Lower leg skin (tissue), 4 donors: Measurements from ENCODE around the gene FBLIM1. TPM values are rescaled to one million over a fixed set of nuclear protein-coding genes. Genes with fewer than 3 reads are reported as not detected.

Experiments
- DNase-seq, 2 donors: peaks; one replicate each; pipeline ENCODE4 v3.0.0-alpha.2; 2019; ENCODE audit warnings: low spot score in 2 of 2
- H3K4me3 ChIP-seq: fragments of 200-600 bp; sonication (generic); 2 replicates; pipeline ENCODE4 v1.5.1; 2017; ENCODE audit warnings: mild to moderate bottlenecking, low read depth; ENCODE audit not compliant: poor library complexity, severe bottlenecking
- POLR2A ChIP-seq, 2 donors: fragments of 450-650 bp; IDR thresholded peaks; one replicate each; pipeline ENCODE4 v1.6.1; 2016 to 2017; ENCODE audit warnings: antibody characterized with exemption in 2 of 2, mild to moderate bottlenecking in 1 of 2, moderate library complexity in 1 of 2
- WGBS, 2 donors: methylation state at CpG; one replicate each; pipeline ENCODE4 v1.1.5; 2018; 5-methylcytosine and 5-hydroxymethylcytosine counted together
- intact Hi-C: fragments of 100-400 bp; cut with DNase I; formaldehyde crosslinking; loops from one replicate; pipeline ENCODE4 v1.15.0; 2023; ENCODE audit warnings: low total_unique reads
- total RNA-seq, 4 donors: library from RNA; depleted of rRNA; stranded (reverse); fragments of >200 nt; gene quantifications; one replicate each; pipeline ENCODE4 v1.1.0, GENCODE V29; 2016
- TF ChIP-seq, protein P1 (sequence below), 3 donors: fragments of 450-650 bp; IDR thresholded peaks; one replicate each; pipeline ENCODE4 v1.5.1; 2016; ENCODE audit warnings: antibody characterized with exemption in 3 of 3, mild to moderate bottlenecking in 3 of 3, moderate library complexity in 2 of 3

The FBLIM1 gene
- total RNA-seq, 4 donors from 2014 or later: 11.5 to 41.7 (median 17.7) TPM

DNA sequence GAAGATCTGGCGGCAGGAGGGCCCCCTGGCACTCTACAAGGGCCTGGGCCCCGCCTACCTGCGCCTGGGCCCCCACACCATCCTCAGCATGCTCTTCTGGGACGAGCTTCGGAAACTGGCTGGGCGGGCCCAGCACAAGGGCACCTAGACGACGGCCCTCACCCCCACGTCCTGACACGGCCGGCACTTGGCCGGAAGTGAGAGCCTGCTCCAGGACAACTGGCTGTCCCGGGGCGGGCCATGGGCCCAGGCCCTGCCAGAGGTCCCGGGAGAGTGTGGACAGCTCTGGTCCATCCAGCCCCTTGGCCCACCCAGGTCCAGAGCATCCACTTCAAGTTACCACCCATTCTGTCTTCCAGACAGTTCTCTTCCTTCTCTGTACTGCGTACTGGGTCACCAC is 19.3 kb upstream of the FBLIM1 start:
- intact Hi-C loops: no loop called here
- no peak for DNase-seq
- WGBS, 2 donors: 83 to 94% methylated on average over 15 of the region's 16 CpGs
- no peak overlapping the region for H3K4me3 ChIP-seq
- no peak for TF ChIP-seq POLR2A (IDR thresholded peaks at IDR 0.05)

DNA sequence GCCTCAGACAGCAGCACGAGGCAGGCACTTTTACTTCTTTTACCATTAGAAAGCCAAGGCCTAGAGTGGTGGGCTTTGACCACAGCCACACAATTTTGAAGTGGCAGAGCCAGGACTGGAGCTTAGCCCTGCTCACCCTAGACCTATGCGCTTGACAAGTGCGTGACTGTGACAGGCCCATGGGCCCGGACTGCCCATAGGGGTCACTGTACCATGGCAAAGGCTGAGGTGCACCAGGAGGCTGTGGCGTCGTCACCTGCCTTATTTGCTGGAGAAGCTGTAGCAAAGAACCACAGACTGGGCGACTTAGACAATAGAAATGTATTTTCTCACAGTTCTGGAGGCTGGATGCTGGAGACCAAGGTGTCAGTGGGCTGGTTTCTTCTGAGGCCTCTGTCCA is 18.9 kb upstream of the FBLIM1 start:
- no peak for DNase-seq
- H3K4me3 ChIP-seq: no peak overlapping the region
- WGBS, 2 donors: 86 to 89% methylated on average over 7 of the region's 7 CpGs
- intact Hi-C loops: no loop called here
- no peak for TF ChIP-seq POLR2A (IDR thresholded peaks at IDR 0.05)
- TF ChIP-seq, protein P1, sequence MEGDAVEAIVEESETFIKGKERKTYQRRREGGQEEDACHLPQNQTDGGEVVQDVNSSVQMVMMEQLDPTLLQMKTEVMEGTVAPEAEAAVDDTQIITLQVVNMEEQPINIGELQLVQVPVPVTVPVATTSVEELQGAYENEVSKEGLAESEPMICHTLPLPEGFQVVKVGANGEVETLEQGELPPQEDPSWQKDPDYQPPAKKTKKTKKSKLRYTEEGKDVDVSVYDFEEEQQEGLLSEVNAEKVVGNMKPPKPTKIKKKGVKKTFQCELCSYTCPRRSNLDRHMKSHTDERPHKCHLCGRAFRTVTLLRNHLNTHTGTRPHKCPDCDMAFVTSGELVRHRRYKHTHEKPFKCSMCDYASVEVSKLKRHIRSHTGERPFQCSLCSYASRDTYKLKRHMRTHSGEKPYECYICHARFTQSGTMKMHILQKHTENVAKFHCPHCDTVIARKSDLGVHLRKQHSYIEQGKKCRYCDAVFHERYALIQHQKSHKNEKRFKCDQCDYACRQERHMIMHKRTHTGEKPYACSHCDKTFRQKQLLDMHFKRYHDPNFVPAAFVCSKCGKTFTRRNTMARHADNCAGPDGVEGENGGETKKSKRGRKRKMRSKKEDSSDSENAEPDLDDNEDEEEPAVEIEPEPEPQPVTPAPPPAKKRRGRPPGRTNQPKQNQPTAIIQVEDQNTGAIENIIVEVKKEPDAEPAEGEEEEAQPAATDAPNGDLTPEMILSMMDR (IDR thresholded peaks at IDR 0.05): no peak

DNA sequence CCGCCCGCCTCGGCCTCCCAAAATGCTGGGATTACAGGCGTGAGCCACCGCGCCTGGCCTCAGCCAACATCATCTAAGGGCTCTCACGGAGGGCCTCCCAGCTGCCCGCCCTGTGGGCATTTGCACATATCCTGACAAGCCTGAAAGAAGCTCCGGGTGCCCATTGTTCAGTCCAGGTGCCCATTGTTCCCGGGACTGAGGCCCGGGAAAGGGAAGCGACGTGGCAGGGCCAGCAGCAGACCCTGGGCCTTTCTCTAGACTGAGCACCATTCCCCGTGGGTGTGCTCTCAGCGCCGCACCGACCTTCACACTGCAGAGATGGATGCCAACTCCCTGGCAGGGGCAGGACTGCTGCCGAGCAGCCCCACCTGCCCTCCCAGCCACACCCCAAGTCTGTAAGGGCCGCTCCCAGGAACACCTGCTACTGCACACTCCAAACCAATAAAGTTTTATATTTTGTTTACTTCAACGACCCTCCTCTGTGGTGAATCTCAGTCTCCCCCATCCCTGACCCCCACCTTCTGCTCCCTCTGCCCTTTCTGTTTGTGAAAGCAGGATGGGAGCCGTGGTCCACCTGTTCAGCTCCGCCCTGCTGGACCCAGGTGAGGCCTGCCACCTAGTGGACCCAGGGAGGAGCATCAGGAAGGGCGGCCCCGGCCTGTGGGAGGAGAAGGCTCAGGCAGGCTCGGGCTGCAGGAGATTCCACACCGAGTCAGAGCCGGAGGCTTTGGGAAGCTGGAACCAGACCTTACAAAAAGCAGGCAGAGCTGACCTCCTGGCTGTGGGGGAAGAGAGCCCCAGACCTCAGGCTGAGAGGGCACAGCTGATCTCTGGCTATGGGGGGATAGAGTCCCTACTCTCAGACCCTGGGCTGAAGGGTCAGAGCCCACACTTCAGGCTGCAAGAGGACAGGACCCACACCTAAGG is 17.4 kb upstream of the FBLIM1 start:
- intact Hi-C loops: no loop called here
- no peak overlapping the region for H3K4me3 ChIP-seq
- DNase-seq: peak; percentile 70 to 94
- TF ChIP-seq POLR2A (IDR thresholded peaks at IDR 0.05): no peak
- TF ChIP-seq, protein P1 (IDR thresholded peaks at IDR 0.05): no peak
- 46 to 49% methylated on average over 26 to 27 of the region's 27 CpGs for WGBS, 2 donors

DNA sequence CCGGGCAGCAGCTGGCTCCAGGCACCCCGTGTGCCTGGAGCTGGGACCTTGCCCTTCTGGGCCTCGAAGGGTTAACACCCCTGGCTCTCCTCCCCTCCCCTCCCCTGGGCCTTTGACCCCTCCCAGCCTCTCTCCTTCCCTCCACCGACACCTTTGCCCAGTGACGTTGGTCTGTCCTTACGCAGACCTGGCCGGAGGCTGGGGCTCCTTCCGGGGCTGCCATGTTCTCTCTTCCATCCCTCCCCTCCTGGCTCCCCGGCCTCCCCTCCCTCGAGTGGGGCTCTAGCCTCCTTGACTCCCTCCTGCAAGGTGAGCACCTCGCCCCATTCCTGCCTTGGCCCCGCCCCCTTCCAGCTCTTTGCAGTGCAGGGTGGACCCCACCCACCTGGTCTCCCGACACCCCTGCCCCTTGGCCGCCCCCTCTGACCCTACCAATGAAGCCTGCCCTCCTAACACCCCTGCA is 16.2 kb upstream of the FBLIM1 start, which contains the start of gene TMEM82:
TSS of gene TMEM82 (plus strand) at position 161 of the 463 bp plus-strand sequence. CDS start at position 222, 61 bp downstream.
- 34 to 41% methylated on average over 14 of the region's 14 CpGs for WGBS, 2 donors
- intact Hi-C loops: no loop called here
- DNase-seq: no peak
- no peak for TF ChIP-seq POLR2A (IDR thresholded peaks at IDR 0.05)
- TF ChIP-seq, protein P1 (IDR thresholded peaks at IDR 0.05): no peak
- H3K4me3 ChIP-seq: no peak within 1 kb of the TSS

DNA sequence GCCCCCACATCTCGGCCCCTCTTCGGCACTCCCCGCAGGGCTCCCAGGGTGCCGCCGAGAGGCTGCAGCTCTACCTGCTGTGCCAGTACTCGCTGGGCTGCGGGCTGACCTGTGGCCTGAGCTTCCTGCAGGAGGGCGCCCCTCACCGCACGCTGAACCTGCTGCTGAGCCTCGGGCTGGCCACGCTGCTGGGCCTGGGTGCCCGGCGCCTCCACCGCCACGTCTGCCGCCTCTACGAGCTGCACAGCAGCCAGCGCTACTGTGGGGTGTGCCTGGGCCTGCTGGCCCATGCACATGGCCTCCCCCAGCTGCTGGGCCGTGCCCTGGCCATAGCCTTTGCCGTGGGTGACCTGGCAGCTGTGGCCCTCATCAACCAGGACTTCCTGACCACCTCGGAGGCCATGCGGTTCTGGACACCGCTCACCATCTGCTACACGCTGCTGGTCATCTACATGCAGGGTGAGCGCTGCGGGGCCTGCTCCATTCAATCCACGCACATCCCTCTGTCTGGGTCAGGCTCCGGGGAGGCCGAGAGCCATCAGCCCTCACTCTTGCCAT is 14.4 kb upstream of the FBLIM1 start:
- DNase-seq: no peak
- WGBS, 2 donors: 78 to 88% methylated on average over 24 to 27 of the region's 30 CpGs
- H3K4me3 ChIP-seq: no peak overlapping the region
- intact Hi-C loops: no loop called here
- TF ChIP-seq POLR2A (IDR thresholded peaks at IDR 0.05): no peak
- TF ChIP-seq, protein P1 (IDR thresholded peaks at IDR 0.05): no peak

DNA sequence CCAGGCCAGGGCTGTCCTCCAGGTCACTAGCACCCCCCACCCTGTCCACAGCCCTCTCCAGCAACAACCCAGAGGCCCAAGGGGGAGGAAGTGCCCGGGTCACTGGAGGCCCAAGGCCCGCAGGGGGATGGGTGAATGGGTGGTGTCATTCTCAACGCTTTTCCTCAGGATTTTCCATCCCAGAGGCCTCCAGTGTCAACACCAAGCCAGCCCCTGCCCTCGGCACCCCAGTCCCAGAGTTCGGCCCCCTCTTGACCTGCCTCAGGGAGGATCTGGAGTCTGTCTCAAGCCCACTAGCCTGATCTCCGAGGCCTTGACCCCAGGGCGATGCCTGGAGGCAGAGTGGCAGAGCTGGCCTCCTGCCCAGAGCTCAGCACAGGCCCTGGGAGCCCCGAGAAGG is 11.2 kb upstream of the FBLIM1 start:
- intact Hi-C loops: no loop called here
- no peak for TF ChIP-seq POLR2A (IDR thresholded peaks at IDR 0.05)
- TF ChIP-seq, protein P1 (IDR thresholded peaks at IDR 0.05): no peak
- 72 to 75% methylated on average over 7 to 8 of the region's 8 CpGs for WGBS, 2 donors
- DNase-seq: no peak
- no peak overlapping the region for H3K4me3 ChIP-seq
